Measurements from ENCODE around the gene CSNK1A1.
A peak's percentile ranks its signal among the peaks of the same experiment; 100 is the strongest.

Gene CSNK1A1

GRCh38 chr5:149593370-149593769 lies 42.1 kb upstream of the CSNK1A1 start:
- DNase-seq (ENCODE audit: insufficient read length, low spot score) (no peak), FAIRE-seq (no peak)
- no peak for TF ChIP-seq POLR2A (IDR thresholded peaks at IDR 0.05; ENCODE audit: low read depth, low read length)
- no peak for TF ChIP-seq SPI1 (IDR thresholded peaks at IDR 0.05; ENCODE audit: low read depth, low read length)
- no peak for TF ChIP-seq TAF1 (IDR thresholded peaks at IDR 0.05; ENCODE audit: low read depth, low read length)
- TF ChIP-seq POLR2AphosphoS5 (IDR thresholded peaks at IDR 0.05; ENCODE audit: low read depth, low read length) = no peak
- TF ChIP-seq POU2F2 (IDR thresholded peaks at IDR 0.05; ENCODE audit: low read depth, low read length) = no peak
- no peak for TF ChIP-seq PAX5 (IDR thresholded peaks at IDR 0.05; ENCODE audit: insufficient read depth, low read length, severe bottlenecking)

- DNase-seq (ENCODE audit: insufficient read length, low spot score) = no peak
- FAIRE-seq = no peak
- TF ChIP-seq POLR2A (IDR thresholded peaks at IDR 0.05; ENCODE audit: low read depth, low read length) (no peak), POU2F2 (IDR thresholded peaks at IDR 0.05; ENCODE audit: low read depth, low read length) (no peak), POLR2AphosphoS5 (IDR thresholded peaks at IDR 0.05; ENCODE audit: low read depth, low read length) (no peak), TAF1 (IDR thresholded peaks at IDR 0.05; ENCODE audit: low read depth, low read length) (no peak), SPI1 (IDR thresholded peaks at IDR 0.05; ENCODE audit: low read depth, low read length) (no peak), PAX5 (IDR thresholded peaks at IDR 0.05; ENCODE audit: insufficient read depth, low read length, severe bottlenecking) (no peak)
Measured at GRCh38 chr5:149588936-149589335, 37.7 kb upstream of the CSNK1A1 start.

- TF ChIP-seq TAF1 (IDR thresholded peaks at IDR 0.05; ENCODE audit: low read depth, low read length) (no peak), PAX5 (IDR thresholded peaks at IDR 0.05; ENCODE audit: insufficient read depth, low read length, severe bottlenecking) (no peak), POU2F2 (IDR thresholded peaks at IDR 0.05; ENCODE audit: low read depth, low read length) (no peak), SPI1 (IDR thresholded peaks at IDR 0.05; ENCODE audit: low read depth, low read length) (no peak), POLR2A (IDR thresholded peaks at IDR 0.05; ENCODE audit: low read depth, low read length) (no peak), POLR2AphosphoS5 (IDR thresholded peaks at IDR 0.05; ENCODE audit: low read depth, low read length) (no peak)
- DNase-seq (ENCODE audit: insufficient read length, low spot score) = no peak
- FAIRE-seq = no peak
Measured at GRCh38 chr5:149586708-149587318, 35.6 kb upstream of the CSNK1A1 start.

GRCh38 chr5:149585910-149586309 lies 34.7 kb upstream of the CSNK1A1 start:
- no peak for FAIRE-seq

GRCh38 chr5:149584121-149584520 lies 32.9 kb upstream of the CSNK1A1 start:
- no peak for TF ChIP-seq PAX5 (IDR thresholded peaks at IDR 0.05; ENCODE audit: insufficient read depth, low read length, severe bottlenecking)
- TF ChIP-seq POLR2A (IDR thresholded peaks at IDR 0.05; ENCODE audit: low read depth, low read length) = no peak
- no peak for TF ChIP-seq POU2F2 (IDR thresholded peaks at IDR 0.05; ENCODE audit: low read depth, low read length)
- TF ChIP-seq SPI1 (IDR thresholded peaks at IDR 0.05; ENCODE audit: low read depth, low read length) = no peak
- TF ChIP-seq POLR2AphosphoS5 (IDR thresholded peaks at IDR 0.05; ENCODE audit: low read depth, low read length) = no peak
- TF ChIP-seq TAF1 (IDR thresholded peaks at IDR 0.05; ENCODE audit: low read depth, low read length) = no peak
- DNase-seq (ENCODE audit: insufficient read length, low spot score) (no peak), FAIRE-seq (no peak)

More at GRCh38 chr5:149585910-149586309, 34.7 kb upstream of the CSNK1A1 start:
- no peak for DNase-seq (ENCODE audit: insufficient read length, low spot score)
- TF ChIP-seq POLR2AphosphoS5 (IDR thresholded peaks at IDR 0.05; ENCODE audit: low read depth, low read length) = no peak
- no peak for TF ChIP-seq PAX5 (IDR thresholded peaks at IDR 0.05; ENCODE audit: insufficient read depth, low read length, severe bottlenecking)
- no peak for TF ChIP-seq POLR2A (IDR thresholded peaks at IDR 0.05; ENCODE audit: low read depth, low read length)
- TF ChIP-seq SPI1 (IDR thresholded peaks at IDR 0.05; ENCODE audit: low read depth, low read length) = no peak
- no peak for TF ChIP-seq POU2F2 (IDR thresholded peaks at IDR 0.05; ENCODE audit: low read depth, low read length)
- no peak for TF ChIP-seq TAF1 (IDR thresholded peaks at IDR 0.05; ENCODE audit: low read depth, low read length)

GRCh38 chr5:149583394-149583793 lies 32.2 kb upstream of the CSNK1A1 start:
- DNase-seq (ENCODE audit: insufficient read length, low spot score) = no peak
- no peak for FAIRE-seq
- TF ChIP-seq PAX5 (IDR thresholded peaks at IDR 0.05; ENCODE audit: insufficient read depth, low read length, severe bottlenecking) (no peak), SPI1 (IDR thresholded peaks at IDR 0.05; ENCODE audit: low read depth, low read length) (no peak), POLR2A (IDR thresholded peaks at IDR 0.05; ENCODE audit: low read depth, low read length) (no peak), TAF1 (IDR thresholded peaks at IDR 0.05; ENCODE audit: low read depth, low read length) (no peak), POLR2AphosphoS5 (IDR thresholded peaks at IDR 0.05; ENCODE audit: low read depth, low read length) (no peak)

- TF ChIP-seq POLR2A (IDR thresholded peaks at IDR 0.05; ENCODE audit: low read depth, low read length) = no peak
- peak; percentile 20 for FAIRE-seq
- no peak for DNase-seq (ENCODE audit: insufficient read length, low spot score)
Measured at GRCh38 chr5:149581931-149582768, 30.9 kb upstream of the CSNK1A1 start.

GRCh38 chr5:149581192-149581861 lies 30.1 kb upstream of the CSNK1A1 start, which contains the start of gene ARHGEF37:
TSS of gene ARHGEF37 (plus strand) at chr5:149581498. CDS start at chr5:149597770, 16,272 bp downstream.
- TF ChIP-seq POLR2AphosphoS5 (IDR thresholded peaks at IDR 0.05; ENCODE audit: low read depth, low read length) (no peak), PAX5 (IDR thresholded peaks at IDR 0.05; ENCODE audit: insufficient read depth, low read length, severe bottlenecking) (no peak), POU2F2 (IDR thresholded peaks at IDR 0.05; ENCODE audit: low read depth, low read length) (no peak), TAF1 (IDR thresholded peaks at IDR 0.05; ENCODE audit: low read depth, low read length) (no peak)
- no peak for FAIRE-seq
- DNase-seq (ENCODE audit: insufficient read length, low spot score) = peak; percentile 22

GRCh38 chr5:149580808-149581191 lies 29.6 kb upstream of the CSNK1A1 start:
- DNase-seq (ENCODE audit: insufficient read length, low spot score) (no peak), FAIRE-seq (no peak)
- TF ChIP-seq SPI1 (IDR thresholded peaks at IDR 0.05; ENCODE audit: low read depth, low read length) (no peak), POLR2A (IDR thresholded peaks at IDR 0.05; ENCODE audit: low read depth, low read length) (no peak), TAF1 (IDR thresholded peaks at IDR 0.05; ENCODE audit: low read depth, low read length) (no peak), POLR2AphosphoS5 (IDR thresholded peaks at IDR 0.05; ENCODE audit: low read depth, low read length) (no peak), POU2F2 (IDR thresholded peaks at IDR 0.05; ENCODE audit: low read depth, low read length) (no peak), PAX5 (IDR thresholded peaks at IDR 0.05; ENCODE audit: insufficient read depth, low read length, severe bottlenecking) (no peak)

Measured in GM12891 (cell line).